GM18508 (cell line): ENCODE results near the gene ECE1.

ENCODE experiments used
- ATAC-seq: cut with Tn5 transposase; IDR thresholded peaks from one replicate; pipeline ENCODE4 v1.9.1; 2021; ENCODE audit warnings: moderate number of reproducible peaks; ENCODE audit not compliant: insufficient read depth, unreplicated experiment

The ECE1 gene

DNA sequence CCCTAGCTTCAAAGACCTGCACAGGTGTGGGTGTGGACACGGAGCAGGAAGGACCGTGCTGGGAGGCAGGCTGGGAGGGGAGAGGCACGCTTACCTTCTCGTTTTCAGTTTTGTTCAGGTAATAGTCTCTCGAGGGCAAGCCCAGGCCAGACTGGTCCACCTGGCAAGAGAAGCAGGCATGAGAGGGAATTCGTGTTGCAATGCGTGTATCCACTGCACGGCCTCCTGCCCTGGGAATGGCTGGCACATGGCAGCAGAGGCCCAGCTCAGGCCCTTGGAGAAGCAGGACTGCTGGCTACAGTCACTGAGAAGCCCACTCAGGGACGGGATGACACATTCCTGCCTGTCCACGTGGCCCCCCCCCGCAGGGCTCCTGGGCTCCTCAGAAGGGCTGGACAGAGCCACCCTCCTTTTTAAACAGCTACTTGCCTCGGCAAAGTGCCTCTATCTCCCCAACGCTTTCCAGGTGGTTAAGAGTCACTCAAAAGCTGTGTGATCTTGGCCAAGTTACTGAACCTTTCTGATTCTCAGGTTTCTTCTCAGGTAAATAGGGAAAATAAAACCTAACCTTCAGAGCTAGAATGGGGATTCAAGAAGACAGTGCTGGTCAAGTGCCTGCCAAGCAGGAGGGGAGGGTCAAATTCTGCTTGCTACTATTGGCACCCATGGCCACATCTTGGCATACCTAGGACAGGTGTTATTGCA is 32.7 kb downstream of the ECE1 start:
- ATAC-seq, result no peak

DNA sequence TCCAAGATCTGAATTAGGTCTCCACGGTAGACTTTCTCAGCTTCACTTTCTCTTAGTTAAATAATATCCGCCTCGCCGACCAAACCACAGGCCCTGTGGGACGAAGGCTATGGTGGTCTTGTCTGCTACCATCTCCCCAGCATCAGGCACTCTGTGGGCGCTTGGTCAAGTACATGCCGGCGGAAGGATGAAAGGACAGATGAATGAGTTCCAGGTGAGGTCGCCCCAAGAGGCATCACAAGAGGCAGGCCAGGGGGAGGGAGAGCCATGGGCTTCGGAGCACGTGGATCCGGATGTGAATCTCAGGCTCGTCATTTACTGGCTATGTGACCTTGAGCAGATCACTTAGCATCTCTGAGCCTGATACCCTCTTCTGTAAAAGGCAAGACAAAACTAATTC is 33.5 kb downstream of the ECE1 start:
- ATAC-seq, result no peak

DNA sequence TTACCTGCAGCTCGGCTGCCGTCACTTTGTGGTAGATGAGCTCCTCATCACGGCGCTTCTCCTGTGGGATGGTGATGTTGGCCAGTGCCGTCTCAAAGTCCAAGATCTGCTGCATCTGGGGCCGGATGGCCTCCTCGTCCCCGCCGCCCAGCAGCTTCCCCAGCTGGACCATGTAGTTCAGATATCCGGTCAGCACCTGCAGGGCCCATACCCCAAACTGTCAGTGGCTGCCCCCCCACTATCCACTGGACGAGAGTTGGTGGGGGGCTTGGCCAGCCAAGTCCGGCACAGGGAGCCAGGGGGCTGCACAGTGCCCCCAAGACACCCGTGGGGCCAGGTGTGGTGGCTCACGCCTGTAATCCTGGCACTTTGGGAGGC is 34.3 kb downstream of the ECE1 start:
- no peak for ATAC-seq

DNA sequence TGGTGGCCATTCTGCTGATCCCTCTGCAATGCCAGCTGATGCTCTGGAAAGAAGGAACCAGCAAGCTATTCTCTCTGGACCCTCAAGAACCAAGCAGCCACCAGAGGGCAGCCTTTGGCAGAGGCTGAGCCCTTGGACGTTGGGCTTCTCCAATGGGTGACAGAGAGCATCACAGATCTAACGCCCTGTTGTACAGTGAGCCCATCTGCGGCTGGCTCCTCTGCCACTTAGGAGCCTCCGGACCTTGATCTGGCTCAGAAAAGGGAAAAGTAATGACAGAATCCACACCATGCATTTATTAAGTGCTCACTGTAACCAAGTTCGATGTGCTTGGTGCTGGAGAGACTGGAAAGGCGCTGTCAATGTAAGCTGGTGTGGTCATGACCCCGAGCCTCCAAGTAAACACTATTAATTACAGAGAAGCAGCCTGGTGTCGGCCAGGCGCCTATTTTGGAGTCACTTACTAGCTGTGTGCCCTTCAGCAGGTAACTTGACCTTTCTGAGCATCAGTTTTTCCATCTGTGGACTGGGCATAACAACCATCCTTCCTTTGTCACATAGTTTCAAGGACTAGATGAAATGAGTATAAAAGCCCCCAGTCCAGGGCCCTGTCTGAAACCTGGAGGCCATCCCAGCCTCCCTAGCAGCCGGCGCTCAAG is 34.9 kb downstream of the ECE1 start:
- no peak for ATAC-seq

DNA sequence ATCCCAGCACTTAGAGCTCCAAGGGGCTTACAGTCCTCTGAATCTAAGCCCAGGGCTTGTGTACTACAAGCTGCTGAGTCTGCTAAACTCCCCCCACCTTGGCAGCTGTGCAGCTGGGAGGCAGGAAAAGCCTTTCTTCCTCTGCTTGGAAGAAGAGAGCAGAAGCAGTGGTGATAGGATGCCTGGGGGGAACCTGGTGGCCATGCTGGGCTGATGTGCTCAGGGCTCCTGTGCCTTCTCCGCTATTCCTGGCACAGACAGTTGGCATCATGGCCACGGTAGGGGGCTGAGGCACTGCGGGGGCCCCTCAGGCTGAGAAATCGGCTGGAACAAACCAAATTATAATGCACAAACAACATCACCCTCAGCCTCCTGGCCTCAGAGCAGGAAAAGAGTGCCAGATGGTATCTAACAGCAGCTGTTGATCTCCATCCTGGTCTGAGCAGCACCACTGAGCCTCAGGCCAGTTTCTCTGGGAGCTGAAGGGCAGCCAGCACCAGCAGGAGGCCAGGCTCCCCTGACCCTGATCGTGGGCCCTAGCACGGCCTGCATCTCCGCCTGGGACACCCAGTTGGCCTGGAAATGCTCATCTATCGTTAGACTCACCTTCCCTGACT is 35.8 kb downstream of the ECE1 start:
- no peak for ATAC-seq

DNA sequence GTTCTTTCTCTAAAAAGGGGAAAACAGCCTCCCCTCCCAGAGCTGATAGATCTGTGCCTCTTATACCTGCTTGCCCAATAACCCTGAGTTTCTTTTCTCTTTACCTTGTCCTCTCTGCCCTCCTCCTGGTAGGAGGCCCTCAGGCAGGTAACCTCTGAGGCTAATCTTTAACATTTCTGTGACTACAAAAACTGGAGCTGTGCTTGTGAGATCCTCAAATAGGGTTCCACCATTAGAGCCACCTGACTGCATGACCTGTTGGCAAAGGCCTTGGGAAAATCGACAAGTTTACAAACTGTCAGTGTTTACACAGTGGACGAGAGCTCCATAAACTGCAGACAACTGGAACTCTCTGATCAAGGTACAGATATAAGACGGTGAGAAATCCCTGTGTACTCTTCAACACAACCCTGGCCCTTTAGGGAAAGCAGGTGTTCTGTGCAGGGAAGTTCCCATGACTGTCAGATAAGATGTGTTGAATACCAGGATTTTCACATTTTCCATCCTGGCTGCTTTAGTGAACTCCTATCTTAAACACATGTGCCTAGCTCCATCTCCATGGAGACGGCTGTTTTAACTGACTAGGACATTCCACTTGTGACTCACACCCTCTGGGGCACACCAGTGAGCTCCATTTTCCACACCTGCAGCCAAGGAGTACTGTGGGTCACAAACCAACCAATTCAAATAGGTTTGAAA is 38.3 kb downstream of the ECE1 start:
- no peak for ATAC-seq

DNA sequence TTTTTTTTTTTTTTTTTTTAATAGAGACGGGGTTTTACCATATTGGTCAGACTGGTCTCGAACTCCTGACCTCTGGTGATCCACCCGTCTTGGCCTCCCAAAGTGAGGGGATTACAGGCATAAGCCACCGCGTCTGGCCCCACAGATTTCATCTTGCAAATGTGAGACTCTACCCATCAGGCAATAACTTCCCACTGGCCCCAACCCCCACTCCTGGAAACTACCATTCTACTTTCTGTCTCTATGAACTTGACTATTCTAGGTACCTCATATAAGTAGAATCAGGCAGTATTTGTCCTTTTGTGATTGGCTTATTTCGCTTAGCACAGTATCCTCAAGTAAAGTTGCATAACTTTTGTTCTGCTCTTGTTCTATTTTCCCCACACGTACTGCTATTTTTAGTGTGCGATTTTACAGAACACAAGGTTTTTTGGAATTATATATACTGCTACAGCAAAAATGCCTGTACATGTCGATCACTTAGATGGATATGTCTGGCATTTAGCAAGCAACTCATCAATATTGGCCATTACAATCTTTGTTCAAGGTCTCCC is 40.2 kb downstream of the ECE1 start:
- no peak for ATAC-seq

DNA sequence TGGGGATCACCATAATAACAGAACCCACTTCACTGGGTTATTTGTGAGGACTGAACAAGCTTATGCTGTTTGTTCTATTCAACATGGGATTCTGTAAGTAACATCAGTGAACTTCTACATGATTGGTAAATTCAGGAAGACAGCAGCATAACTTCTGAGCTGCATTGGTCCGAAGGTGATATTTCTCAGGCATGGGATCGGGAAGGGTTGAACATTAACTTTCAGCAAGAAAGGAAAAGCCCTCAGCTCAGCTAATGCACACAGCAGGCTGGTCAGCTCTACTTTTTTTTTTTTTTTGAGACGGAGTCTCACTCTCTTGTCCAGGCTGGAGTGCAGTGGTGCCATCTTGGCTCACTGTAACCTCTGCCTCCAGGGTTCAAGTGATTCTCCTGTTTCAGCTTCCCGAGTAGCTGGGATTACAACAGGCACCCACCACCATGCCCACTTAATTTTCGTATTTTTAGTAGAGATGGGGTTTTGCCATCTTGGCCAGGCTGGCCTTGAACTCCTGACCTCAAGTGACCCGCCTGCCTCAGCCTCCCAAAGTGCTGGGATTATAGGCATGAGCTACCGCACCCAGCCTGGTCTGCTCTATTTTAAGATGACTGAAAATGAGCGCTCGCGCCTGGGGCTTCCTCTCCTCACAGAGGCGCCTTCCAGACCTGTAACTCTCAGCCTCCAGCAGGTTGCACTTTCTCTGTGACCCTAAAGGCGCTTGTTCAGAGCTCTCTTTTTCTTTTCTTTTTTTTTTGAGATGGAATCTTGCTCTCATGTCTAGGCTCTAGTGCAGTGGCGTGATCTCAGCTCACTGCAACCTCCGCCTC is 42.2 kb downstream of the ECE1 start:
- ATAC-seq, result no peak

DNA sequence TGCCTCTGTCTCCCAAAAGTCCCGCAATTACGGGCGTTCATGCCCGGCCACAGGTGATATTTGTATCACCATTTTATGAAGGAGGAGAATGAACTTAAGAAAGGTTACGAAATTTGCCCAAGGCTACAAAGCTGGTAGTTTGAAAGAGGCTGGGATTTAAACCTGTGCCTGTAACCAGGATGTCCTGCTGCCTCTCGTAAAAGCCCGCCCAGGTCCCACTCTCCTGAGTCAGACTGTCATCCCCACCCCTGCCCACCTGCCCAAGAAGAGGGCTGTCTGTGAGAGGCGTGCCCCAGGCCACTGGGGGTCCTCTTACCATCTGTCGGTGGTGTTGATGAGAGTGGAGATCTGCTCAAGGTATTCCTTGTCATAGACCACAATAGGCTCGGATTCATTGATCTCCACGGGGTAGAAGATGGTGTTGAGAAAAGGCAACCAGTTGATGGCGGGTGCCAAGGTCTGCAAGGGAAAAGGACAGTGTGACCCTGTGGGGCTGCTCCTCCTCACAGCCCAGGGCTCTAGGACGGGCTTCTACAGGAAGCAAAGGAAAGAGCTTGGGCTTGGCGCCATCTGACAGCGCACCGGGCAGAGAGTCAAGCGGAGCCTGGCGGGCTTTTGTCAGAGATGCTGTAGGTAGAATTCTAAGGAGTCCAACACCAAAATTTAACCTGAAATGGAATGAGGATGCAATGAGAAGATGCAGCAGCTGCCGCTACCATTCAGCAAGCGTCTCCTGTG is 43.2 kb downstream of the ECE1 start:
- ATAC-seq, result no peak

DNA sequence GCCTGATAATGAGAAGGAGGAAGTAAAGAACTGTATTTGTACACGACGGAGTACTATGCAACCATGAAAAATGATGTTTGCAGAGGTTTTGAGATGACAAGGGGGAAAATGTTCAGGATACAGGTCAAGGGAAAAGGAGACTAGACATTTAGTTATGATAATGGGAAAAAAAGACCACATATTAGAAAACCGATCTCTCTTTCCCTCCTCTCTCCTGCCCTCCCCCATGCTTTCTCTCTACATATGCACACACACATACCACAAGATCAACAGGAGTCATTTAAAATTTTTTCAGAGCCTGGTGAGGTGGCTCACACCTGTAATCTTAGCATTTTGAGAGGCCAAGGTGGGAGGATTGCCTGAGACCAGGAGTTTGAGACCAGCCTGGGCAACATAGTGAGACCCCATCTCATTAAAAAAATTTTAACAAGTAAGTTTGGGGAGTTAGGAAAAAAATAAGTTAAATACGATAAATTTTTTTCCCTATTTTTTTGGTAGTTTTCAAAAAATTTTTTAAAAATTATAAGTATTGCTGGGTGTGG is 44.5 kb downstream of the ECE1 start:
- ATAC-seq, result no peak

DNA sequence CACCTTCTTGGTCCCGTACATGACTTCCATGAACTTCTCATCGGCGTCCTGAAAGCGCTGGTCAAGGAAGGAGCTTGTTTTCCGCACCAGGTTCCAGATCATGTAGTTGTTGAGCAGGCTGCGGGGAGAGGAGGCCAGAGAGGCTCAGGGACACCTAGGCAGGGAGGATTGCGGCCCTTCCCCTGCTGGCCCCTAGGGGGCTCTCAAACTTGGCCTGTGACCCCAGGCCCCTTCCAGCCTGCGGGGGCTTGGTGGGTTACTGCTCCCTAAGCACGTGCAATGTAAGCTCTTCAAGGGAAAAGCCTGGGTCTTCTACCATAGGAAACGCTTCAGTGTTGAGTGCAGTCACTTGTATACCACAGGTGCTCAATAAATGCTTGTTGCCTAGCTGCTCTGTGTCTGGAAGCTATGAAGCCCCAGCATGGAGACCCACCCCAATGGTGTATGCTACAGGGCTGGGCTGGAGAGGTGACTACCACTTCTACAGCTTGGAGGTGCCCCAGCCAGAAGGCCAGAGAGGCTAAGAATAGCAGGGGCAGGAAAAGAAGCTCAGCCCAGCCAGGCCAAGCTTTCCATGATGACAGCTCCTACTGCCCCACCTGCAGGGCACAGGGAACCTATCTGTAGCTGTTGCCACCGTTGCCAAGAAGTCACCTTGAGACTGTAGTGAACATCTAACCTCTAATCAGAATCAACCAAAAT is 45.1 kb downstream of the ECE1 start:
- no peak for ATAC-seq

DNA sequence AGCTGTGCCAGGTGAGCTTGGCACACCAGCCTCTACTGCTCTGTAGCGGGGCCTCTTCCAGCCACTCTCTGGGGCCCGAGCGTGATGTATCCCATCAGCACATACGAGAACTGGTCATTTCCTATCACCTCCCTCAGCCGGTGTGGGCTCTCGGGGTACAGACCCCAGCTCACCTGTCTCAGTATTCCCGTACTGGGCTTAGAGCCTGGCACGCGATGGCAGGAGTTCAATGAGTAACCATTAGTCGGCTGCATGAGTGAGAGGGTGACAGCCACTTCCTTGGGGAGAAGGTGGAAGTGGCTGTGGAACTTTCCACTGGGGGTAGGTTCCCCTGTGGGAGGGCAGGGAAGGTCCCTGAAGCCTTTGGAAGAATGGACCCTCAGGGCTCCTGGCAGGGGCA is 46.1 kb downstream of the ECE1 start:
- no peak for ATAC-seq

DNA sequence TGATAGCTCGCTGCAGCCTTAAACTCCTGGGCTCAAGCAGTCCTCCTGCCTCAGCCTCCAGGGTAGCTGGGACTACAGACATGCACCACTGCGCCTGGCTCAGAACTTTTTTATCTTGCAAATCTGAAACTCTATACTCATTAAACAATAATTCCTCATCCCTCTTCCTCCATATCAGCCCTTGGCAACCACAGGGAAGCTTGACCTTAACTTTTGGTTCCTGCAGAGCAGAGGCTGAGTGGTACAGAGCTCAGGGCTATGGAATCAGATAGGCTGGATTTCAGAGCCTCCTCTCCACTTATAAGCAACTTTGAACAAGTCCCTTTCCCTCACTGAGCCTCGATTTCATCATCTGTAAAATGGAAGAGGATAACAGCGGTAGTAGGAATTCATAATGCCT is 47.4 kb downstream of the ECE1 start:
- no peak for ATAC-seq

DNA sequence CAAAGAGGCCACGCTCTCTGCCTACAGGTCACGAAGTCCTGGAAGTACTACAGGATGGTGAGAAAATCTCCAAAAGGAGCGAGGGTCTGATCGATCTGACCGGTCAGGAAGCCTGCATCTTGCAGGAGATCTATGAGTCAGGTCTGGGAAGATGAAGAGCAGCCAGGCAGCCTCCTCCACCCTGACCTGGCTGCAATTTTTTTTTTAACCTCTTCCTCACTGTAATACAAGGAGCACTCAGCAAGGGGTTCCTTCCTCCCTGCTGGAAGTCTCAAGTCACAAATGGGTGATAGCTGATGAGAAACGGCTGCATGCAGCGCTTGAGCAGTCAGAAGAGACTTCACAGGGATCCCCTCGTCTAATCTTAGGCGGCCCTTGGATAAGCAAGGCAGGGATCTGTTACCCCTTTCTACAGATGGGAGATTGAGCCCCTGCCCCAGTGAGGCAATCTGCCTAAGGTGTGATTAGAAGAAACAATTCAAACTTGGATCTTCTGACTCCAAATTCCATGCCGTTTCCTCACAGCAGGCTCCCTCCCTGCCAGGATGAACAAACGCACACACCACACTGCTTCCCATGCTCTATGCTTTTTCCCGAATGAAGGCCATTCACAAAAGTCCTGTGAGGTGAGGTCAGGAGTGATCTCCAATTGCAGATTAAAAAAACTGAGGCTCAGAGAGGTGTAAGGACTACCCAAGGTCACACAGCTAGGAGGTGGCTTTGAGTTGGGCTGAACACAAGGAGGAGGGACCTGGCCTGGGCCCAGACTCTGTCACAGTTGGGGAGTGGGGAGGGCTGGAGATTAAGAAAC is 48.3 kb downstream of the ECE1 start:
- no peak for ATAC-seq

DNA sequence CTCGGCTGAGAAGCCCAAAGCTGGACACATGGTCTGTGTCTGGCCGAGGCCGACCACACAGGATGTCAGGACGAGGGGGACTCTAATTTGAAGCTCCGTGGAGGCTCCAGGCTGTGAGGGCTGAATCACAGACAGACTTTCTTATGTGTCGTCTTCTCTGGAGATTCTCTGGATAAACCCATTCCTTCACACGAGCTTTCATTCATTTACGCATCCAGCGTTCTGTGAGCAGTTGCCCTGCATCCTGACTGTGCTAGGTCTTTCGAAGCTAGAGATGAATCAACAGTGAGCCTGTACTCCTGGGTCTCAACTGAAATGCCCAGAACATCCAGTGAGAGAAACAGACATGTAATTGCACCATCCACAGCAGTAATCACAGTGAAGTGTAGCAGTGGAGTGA is 49.6 kb downstream of the ECE1 start:
- ATAC-seq, result no peak

DNA sequence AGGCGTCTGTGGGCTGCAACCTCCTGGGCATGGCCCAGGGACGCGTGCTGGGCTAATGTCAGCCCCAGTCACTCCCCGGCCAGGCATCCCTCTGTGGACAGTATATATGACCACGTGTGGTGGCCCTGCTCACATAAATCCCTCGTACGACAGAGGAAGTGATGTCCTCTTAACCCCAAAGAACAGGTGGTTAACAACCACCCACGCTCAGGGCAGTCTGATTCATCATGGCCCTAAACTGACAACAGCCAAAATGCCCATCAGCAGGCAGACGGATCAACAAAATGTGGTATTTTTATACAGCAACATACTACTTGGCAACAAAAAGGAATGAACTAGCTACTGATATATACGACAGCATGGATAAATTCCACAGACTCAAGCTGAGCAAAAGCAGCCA is 51.0 kb downstream of the ECE1 start:
- no peak for ATAC-seq

DNA sequence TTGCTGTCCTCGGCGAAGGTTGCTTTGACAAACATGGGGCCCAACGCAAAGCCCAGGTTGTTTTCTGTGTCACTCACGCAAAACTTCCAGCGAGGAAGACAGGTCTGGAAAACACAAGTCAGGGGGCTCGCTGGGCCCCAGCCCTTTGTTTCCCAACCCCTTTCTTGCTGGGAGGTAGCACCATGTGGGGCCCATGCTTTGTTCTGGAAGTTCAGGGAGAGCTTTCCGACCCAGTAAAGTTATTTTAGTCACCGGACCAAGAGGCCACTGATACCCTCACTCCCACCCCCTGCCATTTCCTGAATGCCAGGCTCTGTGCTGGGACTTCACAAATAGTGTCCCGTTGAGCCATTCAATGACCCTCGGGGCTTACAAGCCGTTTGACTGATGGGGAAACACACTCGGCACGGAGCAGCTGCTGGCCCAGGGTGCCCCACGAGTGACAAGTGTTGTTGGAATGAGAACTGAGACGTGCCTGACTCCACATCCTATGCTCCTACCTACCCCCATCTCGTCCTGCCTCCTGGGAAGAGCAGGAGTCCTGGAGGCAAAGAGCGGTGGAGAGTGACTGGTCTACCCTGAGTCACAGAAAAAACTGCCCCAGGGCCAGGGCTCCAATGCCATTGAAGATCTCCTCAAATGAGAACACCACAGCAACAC is 52.0 kb downstream of the ECE1 start:
- no peak for ATAC-seq
